HEK293 (cell line): ENCODE data around the gene CAMK2B.

Source experiments
- CTCF ChIA-PET: fragments of 350-600 bp; formaldehyde crosslinking; extraction: SDS; loops from one replicate; lab custom pipeline; 2021; ENCODE audit warnings: antibody characterized with exemption; lab: Yijun Ruan, JAX
- POLR2A ChIA-PET: fragments of 300-600 bp; formaldehyde crosslinking; extraction: SDS; loops from one replicate; lab custom pipeline; 2020; ENCODE audit warnings: antibody characterized with exemption, inconsistent platforms; lab: Yijun Ruan, JAX
- H3K27ac ChIP-seq: fragments of 200-500 bp; sonication (Bioruptor generic); 2 replicates; pipeline ENCODE4 v1.5.1; 2014; ENCODE audit warnings: low read depth, low read length, control low read depth, inconsistent platforms; ENCODE audit errors: extremely low read depth
- H3K36me3 ChIP-seq, 2 experiments: fragments of 200-500 bp in 1 of 2; sonication (Bioruptor generic) in 1 of 2; 1 replicate in 1 of 2; 2 replicates in 1 of 2; pipeline ENCODE4 v1.5.1; 2014 to 2017; ENCODE audit warnings: inconsistent platforms in 2 of 2, low read length in 2 of 2; ENCODE audit not compliant: control insufficient read depth in 2 of 2, insufficient read depth in 1 of 2
- H3K4me1 ChIP-seq: fragments of 200-500 bp; sonication (Bioruptor generic); 2 replicates; pipeline ENCODE4 v1.5.1; 2014; ENCODE audit warnings: mild to moderate bottlenecking, low read length, inconsistent platforms; ENCODE audit not compliant: control insufficient read depth, insufficient read depth
- H3K4me3 ChIP-seq: 2 replicates; pipeline ENCODE4 v1.5.1; 2011; ENCODE audit warnings: low read depth, mild to moderate bottlenecking, control low read depth, low read length, moderate library complexity
- H3K9me3 ChIP-seq: fragments of 200-500 bp; sonication (Bioruptor generic); 2 replicates; pipeline ENCODE4 v1.5.1; 2014; ENCODE audit warnings: low read depth, low read length, inconsistent platforms; ENCODE audit not compliant: control insufficient read depth, insufficient read depth
- CTCF ChIP-seq: fragments of 450-650 bp; formaldehyde crosslinking; IDR thresholded peaks from 2 replicates; pipeline ENCODE4 v1.5.1; 2016; ENCODE audit warnings: missing biosample characterization, missing genetic modification characterization
- GLI4 ChIP-seq: fragments of 450-650 bp; formaldehyde crosslinking; IDR thresholded peaks from 2 replicates; pipeline ENCODE4 v1.5.1; 2016; ENCODE audit warnings: missing biosample characterization, missing genetic modification characterization
- IKZF3 ChIP-seq: fragments of 450-650 bp; IDR thresholded peaks from 2 replicates; pipeline ENCODE4 v1.5.0; 2018; ENCODE audit warnings: missing biosample characterization, mild to moderate bottlenecking, missing genetic modification characterization, moderate library complexity
- KLF7 ChIP-seq: fragments of 450-650 bp; formaldehyde crosslinking; IDR thresholded peaks from 2 replicates; pipeline ENCODE4 v1.5.1; 2016; ENCODE audit warnings: missing biosample characterization, missing genetic modification characterization, borderline replicate concordance
- PATZ1 ChIP-seq: fragments of 450-650 bp; formaldehyde crosslinking; IDR thresholded peaks from 2 replicates; pipeline ENCODE4 v1.5.1; 2016; ENCODE audit warnings: missing biosample characterization, missing genetic modification characterization
- PRDM1 ChIP-seq: fragments of 450-650 bp; formaldehyde crosslinking; IDR thresholded peaks from 2 replicates; pipeline ENCODE4; 2016; ENCODE audit warnings: missing biosample characterization, missing genetic modification characterization
- ZBTB8A ChIP-seq: fragments of 450-650 bp; formaldehyde crosslinking; IDR thresholded peaks from 2 replicates; pipeline ENCODE4 v1.5.1; 2016; ENCODE audit warnings: missing biosample characterization, missing genetic modification characterization
- ZIC2 ChIP-seq: fragments of 450-650 bp; formaldehyde crosslinking; IDR thresholded peaks from 2 replicates; pipeline ENCODE4 v1.5.1; 2016; ENCODE audit warnings: missing biosample characterization, missing genetic modification characterization
- ZNF114 ChIP-seq: fragments of 450-650 bp; formaldehyde crosslinking; IDR thresholded peaks from 2 replicates; pipeline ENCODE4 v1.5.0; 2017; ENCODE audit warnings: missing biosample characterization, missing genetic modification characterization
- ZNF132 ChIP-seq: fragments of 450-650 bp; formaldehyde crosslinking; IDR thresholded peaks from 2 replicates; pipeline ENCODE4 v1.5.1; 2017; ENCODE audit warnings: missing biosample characterization, missing genetic modification characterization, borderline replicate concordance
- ZNF174 ChIP-seq: fragments of 450-650 bp; formaldehyde crosslinking; IDR thresholded peaks from 2 replicates; pipeline ENCODE4 v1.5.0; 2017; ENCODE audit warnings: missing biosample characterization, mild to moderate bottlenecking, missing genetic modification characterization
- ZNF184 ChIP-seq: fragments of 450-650 bp; IDR thresholded peaks from 2 replicates; pipeline ENCODE4 v1.5.1; 2018; ENCODE audit warnings: missing biosample characterization, mild to moderate bottlenecking, missing genetic modification characterization
- ZNF2 ChIP-seq: fragments of 450-650 bp; formaldehyde crosslinking; IDR thresholded peaks from 2 replicates; pipeline ENCODE4 v1.5.1; 2016; ENCODE audit warnings: missing biosample characterization, missing genetic modification characterization
- ZNF280C ChIP-seq: fragments of 450-650 bp; formaldehyde crosslinking; IDR thresholded peaks from 2 replicates; pipeline ENCODE4 v1.5.1; 2016; ENCODE audit warnings: missing biosample characterization, missing genetic modification characterization
- ZNF292 ChIP-seq: fragments of 450-650 bp; formaldehyde crosslinking; IDR thresholded peaks from 2 replicates; pipeline ENCODE4 v1.5.1; 2016; ENCODE audit warnings: low read depth, missing biosample characterization, missing genetic modification characterization, borderline replicate concordance
- ZNF514 ChIP-seq: fragments of 450-650 bp; formaldehyde crosslinking; IDR thresholded peaks from 2 replicates; pipeline ENCODE4 v1.5.1; 2016; ENCODE audit warnings: missing biosample characterization, missing genetic modification characterization
- ZNF596 ChIP-seq: fragments of 450-650 bp; IDR thresholded peaks from 2 replicates; pipeline ENCODE4 v1.5.0; 2018; ENCODE audit warnings: missing biosample characterization, mild to moderate bottlenecking, missing genetic modification characterization, moderate library complexity
- ZNF670 ChIP-seq: fragments of 450-650 bp; formaldehyde crosslinking; IDR thresholded peaks from 2 replicates; pipeline ENCODE4 v1.5.1; 2016; ENCODE audit warnings: missing biosample characterization, missing genetic modification characterization, low read depth
- ZNF768 ChIP-seq: fragments of 450-650 bp; formaldehyde crosslinking; IDR thresholded peaks from 2 replicates; pipeline ENCODE4 v1.5.1; 2018; ENCODE audit warnings: missing biosample characterization, mild to moderate bottlenecking, missing genetic modification characterization
- ZNF843 ChIP-seq: fragments of 450-650 bp; formaldehyde crosslinking; IDR thresholded peaks from 2 replicates; pipeline ENCODE4 v1.5.1; 2016; ENCODE audit warnings: missing biosample characterization, missing genetic modification characterization
- ZSCAN18 ChIP-seq: fragments of 450-650 bp; formaldehyde crosslinking; IDR thresholded peaks from 2 replicates; pipeline ENCODE4 v1.5.1; 2016; ENCODE audit warnings: missing biosample characterization, missing genetic modification characterization

The CAMK2B gene

GRCh38 chr7:44372560-44373417 is 47.4 kb upstream of the CAMK2B start:
- Histone ChIP-seq H3K4me3 (no peak overlapping the region), H3K9me3 (no peaks in the 10 kb centered on the region), H3K27ac (no peak overlapping the region), H3K36me3 (no peaks in the 10 kb centered on the region), H3K4me1 (no peaks in the 10 kb centered on the region)
- TF ChIP-seq PRDM1 (peak; percentile 78), GLI4 (tag by site-specific recombination) (no peak), ZNF174 (tag by site-specific recombination) (no peak)
- ChIA-PET POLR2A (no interaction called here), CTCF (no interaction called here)

- Histone ChIP-seq H3K9me3 (no peaks in the 10 kb centered on the region), H3K36me3 (no peaks in the 10 kb centered on the region), H3K4me1 (no peaks in the 10 kb centered on the region), H3K27ac (no peak overlapping the region), H3K4me3 (no peak overlapping the region)
- CTCF ChIA-PET: interaction anchor here (0.7 to 1.1 kb wide), 2 partner anchors 127 to 269 kb away, joined by 3 to 4 read pairs; no protein-coding TSS in a partner anchor
- POLR2A ChIA-PET: no interaction called here
- TF ChIP-seq ZNF114 (tag by site-specific recombination) (no peak), ZBTB8A (tag by site-specific recombination) (no peak), ZSCAN18 (tag by site-specific recombination) (no peak), ZNF514 (tag by site-specific recombination) (no peak), ZIC2 (tag by site-specific recombination) (no peak), ZNF292 (no peak), ZNF843 (tag by site-specific recombination) (no peak), ZNF2 (no peak), ZNF132 (tag by site-specific recombination) (no peak), IKZF3 (tag by site-specific recombination) (no peak), PATZ1 (tag by site-specific recombination) (no peak), KLF7 (tag by site-specific recombination) (no peak), ZNF596 (tag by site-specific recombination) (no peak), ZNF768 (tag by site-specific recombination) (no peak), ZNF670 (tag by site-specific recombination) (no peak), ZNF184 (no peak), ZNF280C (tag by site-specific recombination) (no peak), CTCF (tag by site-specific recombination) (no peak)
Observed at GRCh38 chr7:44368885-44369284, 43.5 kb upstream of the CAMK2B start.
